ENCODE data around the gene TTC7B. TPM values are rescaled to one million over a fixed set of nuclear protein-coding genes. Genes with fewer than 3 reads are reported as not detected.

Gene TTC7B
- total RNA-seq, 1 donor from 2014 or later = 5.0 TPM

GRCh38 chr14:90518069-90518940, 297.9 kb downstream of the TTC7B start:
- intact Hi-C loops (cut with micrococcal nuclease) = no loop called here

- intact Hi-C loops (cut with micrococcal nuclease) = no loop called here
These were observed 299.0 kb downstream of the TTC7B start for GRCh38 chr14:90517076-90517841.

- intact Hi-C loops (cut with micrococcal nuclease) = no loop called here
These were observed 301.7 kb downstream of the TTC7B start for GRCh38 chr14:90514566-90514965.

GRCh38 chr14:90514015-90514398, 302.2 kb downstream of the TTC7B start:
- intact Hi-C loops (cut with micrococcal nuclease) = no loop called here

- intact Hi-C loops (cut with micrococcal nuclease) = no loop called here
These were observed 302.8 kb downstream of the TTC7B start for GRCh38 chr14:90513161-90514014.

GRCh38 chr14:90512329-90512991, 303.8 kb downstream of the TTC7B start:
- intact Hi-C loops (cut with micrococcal nuclease) = no loop called here

- intact Hi-C loops (cut with micrococcal nuclease) = no loop called here
These were observed 304.4 kb downstream of the TTC7B start for GRCh38 chr14:90511795-90512328.

- intact Hi-C loops (cut with micrococcal nuclease) = no loop called here
These were observed 305.0 kb downstream of the TTC7B start for GRCh38 chr14:90511252-90511651.

- intact Hi-C loops (cut with micrococcal nuclease) = no loop called here
These were observed 306.1 kb downstream of the TTC7B start for GRCh38 chr14:90510159-90510558.

GRCh38 chr14:90509403-90509802, 306.8 kb downstream of the TTC7B start:
- intact Hi-C loops (cut with micrococcal nuclease) = no loop called here

- intact Hi-C loops (cut with micrococcal nuclease) = no loop called here
These were observed 307.5 kb downstream of the TTC7B start for GRCh38 chr14:90508536-90509254.

- intact Hi-C loops (cut with micrococcal nuclease) = no loop called here
These were observed 308.2 kb downstream of the TTC7B start for GRCh38 chr14:90508036-90508435.

- intact Hi-C loops (cut with micrococcal nuclease) = no loop called here
These were observed 308.8 kb downstream of the TTC7B start for GRCh38 chr14:90507428-90507827.

- intact Hi-C loops (cut with micrococcal nuclease) = no loop called here
These were observed 309.5 kb downstream of the TTC7B start for GRCh38 chr14:90506748-90507147.

GRCh38 chr14:90505531-90505930, 310.7 kb downstream of the TTC7B start:
- intact Hi-C loops (cut with micrococcal nuclease) = no loop called here

GRCh38 chr14:90504643-90505042, 311.6 kb downstream of the TTC7B start:
- intact Hi-C loops (cut with micrococcal nuclease) = no loop called here

- intact Hi-C loops (cut with micrococcal nuclease) = no loop called here
These were observed 312.6 kb downstream of the TTC7B start for GRCh38 chr14:90503582-90503981.

GRCh38 chr14:90502760-90503159, 313.5 kb downstream of the TTC7B start:
- intact Hi-C loops (cut with micrococcal nuclease) = no loop called here

- intact Hi-C loops (cut with micrococcal nuclease) = no loop called here
These were observed 315.4 kb downstream of the TTC7B start for GRCh38 chr14:90500665-90501370.
